Cerebellar cortex (tissue), 1 donor: ENCODE data around the gene SLC2A3.
"Not testable (repeated sequence)": the region's sequence is repeated elsewhere in the genome, so short reads cannot be mapped to it uniquely, and the experiment has no call there.

Experiments used
- DNase-seq: peaks from one replicate; pipeline ENCODE4 v3.0.0-alpha.2; 2015; ENCODE audit warnings: low spot score

The SLC2A3 gene

GRCh38 chr12:7916936-7917335 is 19.1 kb downstream of the SLC2A3 start:
- DNase-seq = no peak

DNA sequence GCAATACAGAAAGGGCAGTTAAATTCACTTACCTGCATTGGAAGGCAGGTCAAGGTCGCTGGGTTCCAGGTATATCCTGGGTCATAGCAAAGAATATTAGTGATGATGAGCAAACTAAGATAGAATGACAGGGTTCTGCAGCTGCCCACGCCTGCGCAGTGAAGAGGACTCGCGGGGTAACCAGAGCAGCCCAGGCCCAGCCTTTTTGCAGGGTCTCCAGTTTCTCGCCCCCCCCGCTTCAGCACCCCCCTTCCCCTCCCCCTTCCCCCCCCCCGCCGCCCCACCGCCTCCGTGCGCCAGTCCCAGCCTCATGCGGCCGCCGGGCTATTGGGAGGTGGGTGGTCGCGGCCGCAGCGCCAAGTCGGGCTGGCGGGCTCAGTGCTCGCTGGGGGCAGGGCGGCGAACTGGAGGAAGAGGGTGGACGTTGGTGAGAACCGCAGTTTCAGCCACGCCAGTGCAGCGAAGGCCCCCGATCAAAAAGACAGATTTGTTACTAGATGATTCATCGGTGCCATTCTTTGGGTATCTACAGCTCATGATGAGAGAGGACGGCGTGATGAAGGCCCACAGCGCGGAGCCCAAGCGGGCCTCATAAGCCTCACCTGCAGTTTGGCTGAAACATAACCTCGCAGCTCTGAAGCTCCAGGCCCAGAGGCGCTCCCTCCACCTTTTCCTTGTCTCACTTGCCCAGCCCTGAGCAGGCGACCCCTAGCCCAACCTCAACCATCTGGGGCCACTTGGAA is 20.2 kb downstream of the SLC2A3 start:
- peak; percentile 20 for DNase-seq

DNA sequence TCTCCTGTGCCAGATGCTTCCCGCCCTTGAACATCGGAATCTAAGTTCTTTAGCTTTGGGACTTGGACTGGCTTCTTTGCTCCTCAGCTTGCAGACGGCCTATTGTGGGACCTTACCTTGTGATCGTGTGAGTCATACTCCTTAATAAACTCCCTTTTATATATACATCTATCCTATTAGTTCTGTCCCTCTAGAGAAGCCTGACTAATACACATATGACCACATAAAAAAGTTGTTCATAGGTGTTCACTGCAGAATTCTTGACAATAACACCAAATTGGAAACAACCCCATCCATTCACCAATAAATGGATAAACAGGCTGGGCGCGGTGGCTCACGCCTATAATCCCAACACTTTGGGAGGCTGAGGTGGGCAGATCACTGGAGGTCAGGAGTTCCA is 25.9 kb downstream of the SLC2A3 start:
- DNase-seq = not testable (repeated sequence)

GRCh38 chr12:7907009-7907408 is 29.0 kb downstream of the SLC2A3 start:
- peak; percentile 18 for DNase-seq

DNA sequence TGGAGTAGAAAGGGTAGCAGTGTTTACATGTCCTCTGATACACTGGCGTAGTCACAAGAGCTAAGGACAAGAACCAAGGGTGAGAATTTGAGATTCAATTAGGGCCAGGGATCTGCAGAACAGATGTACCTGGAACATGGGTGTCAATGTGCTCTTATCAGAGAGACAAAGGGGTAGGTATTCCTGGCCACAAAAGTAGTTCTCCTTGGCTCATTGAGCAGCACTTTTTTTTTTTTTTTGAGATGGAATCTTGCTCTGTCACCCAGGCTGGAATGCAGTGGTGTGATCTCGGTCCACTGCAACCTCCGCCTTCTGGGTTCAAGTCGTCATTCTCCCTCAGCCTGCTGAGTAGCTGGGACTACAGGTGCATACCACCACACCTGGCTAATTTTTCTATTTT is 29.7 kb downstream of the SLC2A3 start:
- DNase-seq = not testable (repeated sequence)

DNA sequence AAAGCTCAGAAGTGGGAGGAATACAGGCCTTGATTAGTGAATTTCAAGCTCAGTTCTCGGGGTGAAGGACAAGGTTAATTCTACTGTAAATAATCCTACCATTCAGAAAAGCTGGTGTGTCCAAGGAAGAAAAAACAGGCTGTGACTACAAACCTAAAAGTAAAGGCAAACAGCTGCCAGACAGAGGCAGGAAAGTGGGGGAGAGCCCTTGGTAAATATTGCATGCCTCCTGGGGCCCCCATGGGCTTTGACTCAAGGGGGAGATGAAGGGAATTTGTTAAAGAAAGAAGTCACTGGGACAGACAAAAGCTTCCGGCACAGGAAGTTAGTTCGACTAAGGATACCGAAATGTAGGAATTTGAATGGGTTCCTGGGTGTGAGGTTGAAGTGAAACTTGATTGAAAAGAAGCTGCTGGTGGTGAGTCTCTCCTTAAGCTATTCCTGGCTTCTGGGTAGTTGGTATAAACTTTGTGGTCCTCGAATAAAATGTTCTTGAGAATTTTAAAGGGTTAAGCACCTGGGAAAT is 30.3 kb downstream of the SLC2A3 start:
- not testable (repeated sequence) for DNase-seq

DNA sequence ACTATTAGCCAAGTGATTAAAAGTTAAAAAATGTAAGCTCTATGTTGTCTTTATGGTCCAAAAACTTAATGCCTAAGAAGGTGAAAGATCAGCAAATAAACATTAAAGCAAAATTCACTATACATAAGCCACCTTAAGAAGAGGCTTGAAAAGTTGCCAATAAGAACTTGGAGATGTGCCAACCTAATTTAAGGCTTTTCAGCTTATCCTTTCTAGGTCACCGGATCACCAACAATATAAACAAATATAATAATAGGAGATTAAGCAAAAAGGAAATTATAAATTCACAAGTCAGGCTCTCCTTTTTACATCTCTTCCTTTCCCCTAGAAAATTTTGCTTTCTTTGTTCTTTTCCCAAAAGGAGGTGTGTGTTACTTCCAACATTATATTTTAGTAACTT is 30.9 kb downstream of the SLC2A3 start:
- DNase-seq = peak; percentile 24

DNA sequence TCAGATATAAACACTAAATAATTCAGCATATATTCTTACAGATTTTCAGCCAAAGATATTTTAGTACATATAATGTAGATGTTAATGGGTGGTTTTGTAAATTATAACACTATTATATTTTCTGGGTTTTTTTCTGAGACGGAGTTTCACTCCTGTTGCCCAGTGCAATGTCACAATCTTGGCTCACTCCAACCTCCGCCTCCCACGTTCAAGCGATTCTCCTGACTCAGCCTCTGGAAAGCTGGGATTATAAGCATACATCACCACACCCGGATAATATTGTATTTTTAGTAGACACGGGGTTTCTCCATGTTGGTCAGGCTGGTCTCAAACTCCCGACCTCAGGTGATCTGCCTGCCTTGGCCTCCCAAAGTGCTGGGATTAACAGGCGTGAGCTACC is 33.6 kb downstream of the SLC2A3 start:
- DNase-seq = not testable (repeated sequence)

- DNase-seq = no peak
Measured at GRCh38 chr12:7899755-7900154, 36.2 kb downstream of the SLC2A3 start.

DNA sequence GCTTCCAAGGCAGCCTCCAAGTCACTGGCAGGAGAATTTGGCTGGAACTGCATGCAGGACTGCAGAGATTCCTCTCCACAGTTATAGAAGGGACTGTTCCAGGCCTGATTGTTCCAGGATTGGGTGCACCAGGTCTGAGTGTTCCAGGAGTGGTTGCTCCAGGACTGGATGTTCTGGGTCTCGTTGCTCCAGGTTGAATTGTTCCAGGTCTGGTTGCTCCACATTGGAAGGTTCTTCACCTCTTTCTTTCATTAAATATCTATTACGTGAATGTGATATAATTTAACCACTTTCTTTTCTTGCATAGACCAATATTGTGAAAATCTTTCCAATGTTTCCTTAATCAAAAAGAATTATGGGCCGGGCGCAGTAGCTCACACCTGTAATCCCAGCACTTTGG is 39.3 kb downstream of the SLC2A3 start:
- DNase-seq = not testable (repeated sequence)

DNA sequence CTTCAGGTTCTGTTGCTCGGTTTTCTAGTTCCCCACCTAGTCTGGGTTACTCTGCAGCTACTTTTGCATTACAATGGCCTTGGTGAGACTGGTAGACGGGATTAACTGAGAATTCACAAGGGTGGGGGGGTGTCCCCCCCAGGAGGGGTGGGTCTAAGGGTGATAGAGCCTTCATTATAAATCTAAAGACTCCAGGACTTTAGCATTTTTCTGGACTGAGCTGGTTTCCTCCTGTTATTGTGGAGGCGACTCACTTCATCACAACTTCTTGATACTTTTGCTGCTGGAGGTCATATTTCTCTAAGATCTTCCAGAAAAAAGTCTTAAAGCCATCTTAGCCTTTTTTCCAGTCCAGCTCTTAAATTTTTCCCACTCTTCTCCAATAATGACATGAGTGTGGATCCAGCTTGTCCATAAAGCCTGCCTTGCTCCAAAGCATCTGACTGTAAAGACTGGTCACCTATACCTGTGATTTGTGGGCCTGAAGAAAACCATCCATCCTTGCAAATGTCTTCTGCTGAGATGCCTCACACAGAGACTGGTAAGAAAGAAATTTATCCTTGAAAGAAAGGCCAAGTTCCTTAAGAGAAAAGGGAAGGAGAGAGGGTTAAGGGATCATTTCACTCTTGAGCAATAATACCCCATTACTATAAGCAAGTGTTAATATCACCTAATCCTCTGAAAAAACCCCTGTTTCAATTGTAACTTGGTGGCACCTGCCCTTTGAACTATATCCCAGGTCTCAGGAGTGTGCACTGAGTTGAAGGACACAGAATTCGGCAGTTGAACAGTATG is 43.6 kb downstream of the SLC2A3 start:
- DNase-seq = no peak

DNA sequence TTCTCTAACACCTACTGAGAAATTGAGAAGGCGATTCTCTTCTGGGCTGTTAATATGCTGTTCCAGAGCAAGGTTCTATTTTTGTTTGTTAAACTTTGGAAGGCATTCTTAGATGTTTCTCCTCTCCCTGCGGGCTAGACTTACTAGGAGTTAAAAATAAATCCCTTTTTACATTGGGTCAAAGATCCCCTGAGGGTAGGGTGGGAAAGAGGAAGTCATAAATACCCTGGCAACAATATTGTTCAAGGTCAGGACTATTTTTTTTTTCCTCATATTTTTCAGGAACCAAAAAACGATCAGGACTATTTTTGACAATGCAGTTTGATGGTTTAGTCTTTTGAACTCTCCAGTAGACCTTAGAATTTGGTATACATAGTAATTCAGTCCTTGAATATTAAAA is 51.3 kb downstream of the SLC2A3 start:
- DNase-seq = no peak

DNA sequence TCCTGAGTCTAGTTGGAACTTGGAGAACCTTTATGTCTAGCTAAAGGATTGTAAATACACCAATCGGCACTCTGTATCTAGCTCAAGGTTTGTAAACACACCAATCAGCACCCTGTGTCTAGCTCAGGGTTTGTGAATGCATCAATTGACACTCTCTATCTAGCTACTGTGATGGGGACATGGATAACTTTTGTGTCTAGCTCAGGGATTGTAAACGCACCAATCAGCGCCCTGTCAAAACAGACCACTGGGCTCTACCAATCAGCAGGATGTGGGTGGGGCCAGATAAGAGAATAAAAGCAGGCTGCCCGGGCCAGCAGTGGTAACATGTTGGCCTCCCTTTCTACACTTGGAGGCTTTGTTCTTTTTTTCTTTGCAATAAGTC is 54.3 kb downstream of the SLC2A3 start:
- not testable (repeated sequence) for DNase-seq

DNA sequence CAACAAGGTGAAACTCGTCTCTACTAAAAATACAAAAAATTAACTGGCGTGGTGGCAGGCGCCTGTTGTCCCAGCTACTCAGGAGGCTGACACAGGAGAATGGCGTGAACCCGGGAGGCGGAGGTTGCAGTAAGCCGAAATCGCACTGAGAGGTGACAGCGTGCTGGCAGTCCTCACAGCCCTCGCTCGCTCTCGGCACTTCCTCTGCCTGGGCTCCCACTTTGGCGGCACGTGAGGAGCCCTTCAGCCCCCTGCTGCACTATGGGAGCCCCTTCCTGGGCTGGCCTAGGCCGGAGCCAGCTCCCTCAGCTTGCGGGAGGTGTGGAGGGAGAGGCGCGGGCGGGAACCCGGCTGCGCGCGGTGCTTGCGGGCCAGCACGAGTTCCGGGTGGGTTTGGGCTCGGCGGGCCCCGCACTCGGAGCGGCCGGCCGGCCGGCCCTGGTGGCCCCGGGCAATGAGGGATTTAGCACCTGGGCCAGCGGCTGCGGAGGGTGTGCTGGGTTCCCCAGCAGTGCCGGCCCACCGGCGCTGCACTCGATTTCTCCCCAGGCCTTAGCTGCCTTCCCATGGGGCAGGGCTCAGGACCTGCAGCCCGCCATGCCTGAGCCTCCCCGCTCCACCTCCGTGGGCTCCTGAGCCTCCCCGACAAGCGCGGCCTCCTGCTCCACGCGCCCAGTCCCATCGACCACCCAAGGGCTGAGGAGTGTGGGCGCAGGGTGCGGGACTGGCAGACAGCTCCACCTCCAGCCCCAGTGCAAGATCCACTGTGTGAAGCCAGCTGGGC is 54.8 kb downstream of the SLC2A3 start:
- not testable (repeated sequence) for DNase-seq

GRCh38 chr12:7879246-7879645 is 56.7 kb downstream of the SLC2A3 start:
- no peak for DNase-seq

DNA sequence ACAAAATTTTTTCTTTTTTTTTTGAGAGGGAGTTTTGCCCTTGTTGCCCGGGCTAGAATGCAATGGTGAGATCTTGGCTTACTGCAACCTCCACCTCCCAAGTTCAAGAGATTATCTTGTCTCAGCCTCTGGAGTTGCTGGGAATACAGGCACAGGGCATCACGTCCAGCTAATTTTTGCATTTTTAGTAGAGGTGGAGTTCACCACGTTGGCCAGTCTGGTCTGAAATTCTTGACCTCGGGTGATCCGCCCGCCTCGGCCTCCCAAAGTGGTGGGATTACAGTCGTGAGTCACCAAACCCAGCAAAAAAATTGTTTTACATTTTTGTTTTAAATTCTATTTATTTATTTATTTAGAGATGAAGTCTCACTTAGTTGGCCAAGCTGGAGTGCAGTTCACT is 58.6 kb downstream of the SLC2A3 start:
- DNase-seq = no peak

DNA sequence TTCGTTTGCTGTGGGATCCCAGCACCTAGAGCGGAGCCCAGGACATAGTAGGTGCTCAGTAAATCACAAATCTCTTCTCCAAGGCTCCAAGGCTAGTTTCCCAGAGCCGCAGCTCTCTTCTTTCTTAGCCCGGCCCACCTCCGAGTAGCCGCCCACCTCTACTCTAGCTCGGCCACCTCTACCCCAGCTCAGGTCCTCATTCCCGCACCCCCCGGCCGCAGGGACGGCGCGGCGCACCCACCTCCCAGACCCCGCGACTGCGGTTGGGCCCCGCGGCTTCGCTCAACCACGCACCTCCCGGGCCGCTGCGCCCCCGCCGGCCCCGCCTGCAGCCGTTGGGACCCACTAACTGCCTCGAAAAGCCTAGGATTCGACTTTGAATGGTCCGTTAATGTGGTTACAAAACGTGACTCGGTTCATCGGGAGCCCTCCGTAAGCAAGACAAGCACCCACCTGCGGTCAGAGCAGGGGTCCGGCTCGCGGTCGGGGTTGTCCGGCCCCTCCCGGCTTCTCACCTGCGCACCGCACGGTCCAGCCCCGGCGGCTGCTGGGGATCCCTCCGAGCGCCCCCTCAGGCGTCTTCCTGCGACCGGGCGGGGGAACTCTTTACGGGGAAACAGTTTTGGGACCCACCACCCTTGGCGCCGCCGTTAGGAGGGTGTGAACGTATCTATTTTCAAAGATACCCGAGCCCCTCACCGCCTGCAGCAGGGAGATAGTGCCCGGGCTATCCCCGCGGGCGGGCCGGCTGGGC is 63.2 kb downstream of the SLC2A3 start, which contains the start of gene SLC2A14:
Gene SLC2A14 (minus strand): TSS at position 350 of the 754 bp plus-strand sequence. CDS start 3,035 bp downstream, outside the sequence.
- no peak for DNase-seq

DNA sequence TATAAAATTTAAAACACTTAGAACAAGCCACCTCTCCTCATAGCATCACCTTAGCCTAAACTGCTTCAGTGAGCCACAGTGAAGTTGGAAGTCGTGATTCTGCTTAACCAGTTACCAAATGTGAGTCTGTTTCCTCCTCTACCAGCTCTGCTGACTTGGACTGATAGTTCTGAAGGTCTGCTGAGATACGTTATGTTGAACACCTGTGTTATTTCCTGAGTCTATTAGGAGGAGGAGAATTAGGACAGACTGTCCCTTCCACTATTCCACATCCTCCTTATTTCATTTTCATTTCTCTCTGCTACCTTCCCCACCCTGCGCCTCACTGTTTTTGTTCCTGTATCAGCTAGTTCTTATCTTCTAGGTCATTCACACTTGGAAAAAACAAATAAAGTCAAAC is 65.7 kb downstream of the SLC2A3 start:
- DNase-seq = no peak
